GM13976 (cell line): ENCODE results near the gene PTPN21.

Source experiments
- DNase-seq: peaks from one replicate; pipeline ENCODE4 v3.0.0; 2012; ENCODE audit warnings: low spot score
- in situ Hi-C: fragments of 300-500 bp; cut with MboI; formaldehyde crosslinking; loops from one replicate; pipeline ENCODE4 v1.12.0; 2022; ENCODE audit warnings: low sequenced_read_pairs, mixed read lengths, inconsistent platforms; ENCODE audit not compliant: unreplicated experiment
- TF ChIP-seq, protein P1 (sequence below): IDR thresholded peaks from 2 replicates; pipeline ENCODE4 v1.5.1; 2012; ENCODE audit warnings: borderline replicate concordance, mild to moderate bottlenecking; ENCODE audit not compliant: insufficient read depth; ENCODE audit errors: extremely low read depth, missing control alignments, control extremely low read depth

The PTPN21 gene

DNA sequence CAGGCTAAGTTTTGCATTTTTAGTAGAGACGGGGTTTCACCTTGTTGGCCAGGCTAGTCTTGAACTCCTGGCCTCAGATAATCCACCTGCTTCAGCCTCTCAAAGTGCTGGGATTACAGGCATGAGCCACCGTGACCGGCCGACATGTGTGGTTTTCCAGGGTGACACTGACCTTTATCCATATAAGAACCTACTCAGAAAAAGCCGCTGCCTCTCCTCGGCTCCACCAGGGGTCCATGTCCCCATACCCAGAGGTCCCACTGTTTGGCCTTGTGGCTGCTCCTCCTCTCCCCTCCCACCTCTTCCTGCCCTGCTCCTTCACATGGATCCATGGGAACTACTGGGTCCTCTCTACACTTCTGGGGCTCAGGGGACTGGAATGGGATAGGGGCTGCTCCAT, 64.6 kb downstream of the PTPN21 start:
- TF ChIP-seq, protein P1, sequence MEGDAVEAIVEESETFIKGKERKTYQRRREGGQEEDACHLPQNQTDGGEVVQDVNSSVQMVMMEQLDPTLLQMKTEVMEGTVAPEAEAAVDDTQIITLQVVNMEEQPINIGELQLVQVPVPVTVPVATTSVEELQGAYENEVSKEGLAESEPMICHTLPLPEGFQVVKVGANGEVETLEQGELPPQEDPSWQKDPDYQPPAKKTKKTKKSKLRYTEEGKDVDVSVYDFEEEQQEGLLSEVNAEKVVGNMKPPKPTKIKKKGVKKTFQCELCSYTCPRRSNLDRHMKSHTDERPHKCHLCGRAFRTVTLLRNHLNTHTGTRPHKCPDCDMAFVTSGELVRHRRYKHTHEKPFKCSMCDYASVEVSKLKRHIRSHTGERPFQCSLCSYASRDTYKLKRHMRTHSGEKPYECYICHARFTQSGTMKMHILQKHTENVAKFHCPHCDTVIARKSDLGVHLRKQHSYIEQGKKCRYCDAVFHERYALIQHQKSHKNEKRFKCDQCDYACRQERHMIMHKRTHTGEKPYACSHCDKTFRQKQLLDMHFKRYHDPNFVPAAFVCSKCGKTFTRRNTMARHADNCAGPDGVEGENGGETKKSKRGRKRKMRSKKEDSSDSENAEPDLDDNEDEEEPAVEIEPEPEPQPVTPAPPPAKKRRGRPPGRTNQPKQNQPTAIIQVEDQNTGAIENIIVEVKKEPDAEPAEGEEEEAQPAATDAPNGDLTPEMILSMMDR = no peak
- DNase-seq = no peak
- in situ Hi-C loops = loop anchor here (25.0 kb wide), 1 partner anchor 397 kb away; no protein-coding TSS in a partner anchor

DNA sequence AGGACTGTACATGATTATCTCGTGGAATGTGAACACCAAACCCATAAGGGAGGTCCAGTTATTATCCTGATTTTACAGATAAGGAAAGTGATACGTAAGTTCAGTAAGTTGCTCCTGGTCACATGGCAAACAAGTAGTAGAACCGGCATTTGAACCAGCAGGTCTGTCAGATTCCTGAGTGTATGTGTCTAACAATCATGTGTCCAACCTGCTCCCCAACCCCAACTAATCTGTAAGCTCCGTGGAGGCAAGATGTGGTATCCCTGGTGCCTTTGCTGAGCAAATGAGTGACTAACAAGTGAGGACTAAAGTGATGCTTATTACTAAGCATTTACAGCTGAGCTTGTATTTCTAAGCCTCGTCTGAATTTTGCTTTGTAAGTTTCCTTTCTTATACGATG, 65.9 kb downstream of the PTPN21 start:
- DNase-seq = no peak
- in situ Hi-C loops = loop anchor here (25.0 kb wide), 1 partner anchor 398 kb away; no protein-coding TSS in a partner anchor
- TF ChIP-seq, protein P1 = no peak

- in situ Hi-C loops = loop anchor here (25.0 kb wide), 1 partner anchor 399 kb away; no protein-coding TSS in a partner anchor
- no peak for DNase-seq
- TF ChIP-seq, protein P1 = no peak
These were observed 66.7 kb downstream of the PTPN21 start for GRCh38 chr14:88488081-88488480.

DNA sequence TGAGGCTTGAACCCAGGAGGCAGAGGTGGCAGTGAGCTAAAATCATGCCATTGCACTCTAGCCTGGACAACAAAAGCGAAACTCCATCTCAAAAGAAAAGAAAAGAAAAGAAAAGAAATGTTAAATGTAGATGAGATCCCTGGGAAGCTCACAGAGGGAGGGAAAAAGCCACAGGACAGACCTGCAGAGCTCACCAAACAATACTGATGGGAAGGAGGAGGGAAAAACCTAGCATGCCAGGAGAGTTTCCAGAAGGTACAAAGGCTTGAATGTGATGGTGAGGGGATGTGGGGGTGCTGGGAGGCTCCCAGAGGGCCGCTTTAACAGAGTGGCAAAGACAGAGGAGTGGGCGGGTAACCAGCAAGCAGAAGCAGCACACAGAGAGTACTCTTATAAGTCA, 72.3 kb downstream of the PTPN21 start:
- TF ChIP-seq, protein P1 = no peak
- in situ Hi-C loops = loop anchor here (25.0 kb wide), 1 partner anchor 405 kb away; no protein-coding TSS in a partner anchor
- no peak for DNase-seq

DNA sequence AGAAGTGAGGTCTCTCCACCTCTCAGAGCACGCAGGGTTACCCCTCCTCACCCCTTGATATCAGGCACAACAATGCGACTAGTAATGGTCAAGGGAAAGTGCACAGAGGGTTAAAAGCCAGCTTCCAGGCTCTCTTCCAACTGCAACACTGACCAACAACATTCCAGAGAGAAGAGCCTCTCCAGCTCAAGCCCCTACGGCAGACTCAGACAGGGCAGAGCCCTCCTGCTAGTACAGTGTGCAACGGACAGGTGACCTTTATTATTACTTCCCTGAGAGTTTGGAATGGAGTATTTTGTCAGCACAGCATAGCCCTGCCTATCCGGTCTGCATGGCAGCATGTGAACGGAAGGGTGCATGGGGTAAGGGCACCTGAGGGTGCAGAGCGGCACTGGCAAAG, 73.0 kb downstream of the PTPN21 start:
- TF ChIP-seq, protein P1 = no peak
- in situ Hi-C loops = loop anchor here (25.0 kb wide), 1 partner anchor 406 kb away; no protein-coding TSS in a partner anchor
- DNase-seq = no peak

DNA sequence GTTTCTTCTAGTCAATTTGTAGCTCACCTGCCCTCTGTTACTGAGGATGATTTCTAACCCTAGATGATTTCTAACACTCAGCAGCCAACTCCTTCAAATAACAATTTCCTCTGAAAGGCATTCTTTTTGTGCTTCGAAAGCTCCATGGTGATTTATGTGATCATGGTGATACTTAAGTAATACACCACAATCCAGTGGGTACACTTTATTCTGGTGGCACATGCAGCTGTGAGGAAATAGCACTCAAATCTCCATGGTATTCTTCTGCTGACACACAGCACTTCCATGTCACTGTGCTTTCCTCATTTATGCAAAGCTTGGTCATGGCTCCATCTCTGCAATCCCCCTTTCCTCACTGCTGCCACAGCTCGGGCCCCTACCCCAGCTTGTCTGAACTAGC, 73.7 kb downstream of the PTPN21 start:
- TF ChIP-seq, protein P1 = no peak
- DNase-seq = no peak
- in situ Hi-C loops = loop anchor here (25.0 kb wide), 1 partner anchor 406 kb away; no protein-coding TSS in a partner anchor
